Adrenal gland (tissue), 5 donors: ENCODE data around the gene SULT4A1.

Source experiments
- POLR2A ChIP-seq, 2 donors: fragments of 450-650 bp; IDR thresholded peaks; one replicate each; pipeline ENCODE4 v1.6.1; 2017; ENCODE audit warnings: antibody characterized with exemption in 2 of 2, mild to moderate bottlenecking in 2 of 2, moderate library complexity in 1 of 2
- TF ChIP-seq, protein P1 (sequence below), 6 experiments: fragments of 450-650 bp in 4 of 6; fragments of 200-600 bp in 2 of 6; sonication (generic) in 1 of 6; IDR thresholded peaks; 1 replicate in 5 of 6; 2 replicates in 1 of 6; pipeline versions ENCODE4 v1.5.1 to v1.8.0; 2016 to 2021; ENCODE audit warnings: antibody characterized with exemption in 6 of 6, mild to moderate bottlenecking in 2 of 6, moderate library complexity in 1 of 6
- donor health status: DM: no; HTN: no; CAD: no.

DNA sequence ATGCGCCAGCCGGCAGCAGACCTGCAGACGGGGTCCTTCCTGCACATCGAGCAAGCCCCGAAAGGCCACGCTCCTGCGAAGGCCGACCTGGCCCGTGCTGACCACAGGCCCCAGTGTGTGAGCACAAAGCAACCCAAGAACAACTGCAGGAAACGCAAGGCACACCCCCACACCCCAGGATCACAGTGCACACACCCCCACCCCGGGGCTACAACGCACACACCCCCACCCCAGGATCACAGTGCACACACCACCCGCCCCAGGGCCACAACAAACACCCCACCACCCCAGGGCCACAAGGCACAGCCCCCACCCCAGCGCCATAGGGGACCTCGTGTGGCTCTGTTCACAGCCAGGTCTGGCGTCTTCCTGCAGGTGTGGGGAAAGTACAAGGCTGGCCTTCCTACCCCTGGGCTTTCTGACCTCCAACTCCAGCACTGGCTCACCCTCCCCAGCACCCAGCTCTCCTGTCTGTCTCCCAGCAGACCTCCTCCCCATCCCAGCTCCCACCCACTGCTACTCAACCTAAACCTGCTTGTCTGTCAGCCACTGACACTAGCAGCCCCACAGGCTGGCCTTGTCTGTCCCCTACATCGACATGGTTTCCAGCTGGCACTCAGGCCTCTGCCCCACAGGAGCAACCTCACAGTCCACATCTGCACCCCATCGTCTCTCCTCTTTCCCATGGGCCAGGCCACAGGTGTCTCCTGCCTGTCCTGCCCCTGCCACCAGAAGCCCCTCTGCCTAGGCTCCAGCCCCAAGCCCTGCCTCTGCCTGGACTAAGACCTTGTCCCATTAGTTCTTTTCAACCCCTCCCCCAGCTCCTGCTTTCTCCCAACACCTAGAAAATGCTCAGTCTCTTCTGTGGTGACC is 29.7 kb downstream of the SULT4A1 start:
- TF ChIP-seq, protein P1, sequence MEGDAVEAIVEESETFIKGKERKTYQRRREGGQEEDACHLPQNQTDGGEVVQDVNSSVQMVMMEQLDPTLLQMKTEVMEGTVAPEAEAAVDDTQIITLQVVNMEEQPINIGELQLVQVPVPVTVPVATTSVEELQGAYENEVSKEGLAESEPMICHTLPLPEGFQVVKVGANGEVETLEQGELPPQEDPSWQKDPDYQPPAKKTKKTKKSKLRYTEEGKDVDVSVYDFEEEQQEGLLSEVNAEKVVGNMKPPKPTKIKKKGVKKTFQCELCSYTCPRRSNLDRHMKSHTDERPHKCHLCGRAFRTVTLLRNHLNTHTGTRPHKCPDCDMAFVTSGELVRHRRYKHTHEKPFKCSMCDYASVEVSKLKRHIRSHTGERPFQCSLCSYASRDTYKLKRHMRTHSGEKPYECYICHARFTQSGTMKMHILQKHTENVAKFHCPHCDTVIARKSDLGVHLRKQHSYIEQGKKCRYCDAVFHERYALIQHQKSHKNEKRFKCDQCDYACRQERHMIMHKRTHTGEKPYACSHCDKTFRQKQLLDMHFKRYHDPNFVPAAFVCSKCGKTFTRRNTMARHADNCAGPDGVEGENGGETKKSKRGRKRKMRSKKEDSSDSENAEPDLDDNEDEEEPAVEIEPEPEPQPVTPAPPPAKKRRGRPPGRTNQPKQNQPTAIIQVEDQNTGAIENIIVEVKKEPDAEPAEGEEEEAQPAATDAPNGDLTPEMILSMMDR (IDR thresholded peaks at IDR 0.05): no peak
- TF ChIP-seq POLR2A (IDR thresholded peaks at IDR 0.05): no peak
